ENCODE measurements around the gene PDE4C.
A peak's percentile ranks its signal among the peaks of the same experiment; 100 is the strongest.
"Not testable (repeated sequence)": the region's sequence is repeated elsewhere in the genome, so short reads cannot be mapped to it uniquely, and the experiment has no call there.

PDE4C gene

GRCh38 chr19:18223860-18224524 is 2.2 kb downstream of the PDE4C start:
- no peak for DNase-seq (ENCODE audit: low read depth)

GRCh38 chr19:18221815-18222725 is 4.2 kb downstream of the PDE4C start:
- DNase-seq (ENCODE audit: low read depth), result no peak

GRCh38 chr19:18220632-18221275 is 5.5 kb downstream of the PDE4C start:
- DNase-seq (ENCODE audit: low read depth), result no peak

GRCh38 chr19:18219911-18220631 is 6.2 kb downstream of the PDE4C start:
- no peak for DNase-seq (ENCODE audit: low read depth)

GRCh38 chr19:18218600-18218999 is 7.6 kb downstream of the PDE4C start:
- no peak for DNase-seq (ENCODE audit: low read depth)

- DNase-seq (ENCODE audit: low read depth), result no peak
These were observed 8.1 kb downstream of the PDE4C start for GRCh38 chr19:18218159-18218558.

- no peak for DNase-seq (ENCODE audit: low read depth)
These were observed 9.4 kb downstream of the PDE4C start for GRCh38 chr19:18216789-18217188.

GRCh38 chr19:18214779-18215433 is 11.3 kb downstream of the PDE4C start:
- no peak for DNase-seq (ENCODE audit: low read depth)

- no peak for DNase-seq (ENCODE audit: low read depth)
These were observed 14.6 kb downstream of the PDE4C start for GRCh38 chr19:18211683-18212082.

- DNase-seq (ENCODE audit: low read depth), result not testable (repeated sequence)
These were observed 16.3 kb downstream of the PDE4C start for GRCh38 chr19:18209912-18210311.

- DNase-seq (ENCODE audit: low read depth), result peak; percentile 61
These were observed 17.9 kb downstream of the PDE4C start for GRCh38 chr19:18208098-18208951.

GRCh38 chr19:18206018-18206417 is 20.2 kb downstream of the PDE4C start:
- no peak for DNase-seq (ENCODE audit: low read depth)

- DNase-seq (ENCODE audit: low read depth), result no peak
These were observed 20.9 kb downstream of the PDE4C start for GRCh38 chr19:18205200-18205892.

GRCh38 chr19:18204394-18205199 is 21.6 kb downstream of the PDE4C start:
- no peak for DNase-seq (ENCODE audit: low read depth)

- DNase-seq (ENCODE audit: low read depth), result peak; percentile 99
These were observed 22.3 kb downstream of the PDE4C start, which contains the start of gene RAB3A for GRCh38 chr19:18203863-18204393. Gene RAB3A (minus strand): TSS chr19:18204042. CDS start chr19:18202740, 1,302 bp downstream.

- DNase-seq (ENCODE audit: low read depth), result no peak
These were observed 22.8 kb downstream of the PDE4C start for GRCh38 chr19:18203408-18203862.

GRCh38 chr19:18202778-18203407 is 23.3 kb downstream of the PDE4C start:
- DNase-seq (ENCODE audit: low read depth), result no peak

GRCh38 chr19:18202397-18202777 is 23.9 kb downstream of the PDE4C start:
- no peak for DNase-seq (ENCODE audit: low read depth)

All from GM04503 (cell line).